Lower lobe of right lung (tissue), 2 donors: Measurements from ENCODE around the gene TEX55. TPM values are rescaled to one million over a fixed set of nuclear protein-coding genes. Genes with fewer than 3 reads are reported as not detected.

Source experiments
- ATAC-seq, 2 donors: fragments of 200-7000 bp; cut with Tn5 transposase; one replicate each; pipeline ENCODE4 v1.9.1; 2020 to 2022; ENCODE audit warnings: mild to moderate bottlenecking in 2 of 2, moderate library complexity in 2 of 2
- DNase-seq: peaks from one replicate; pipeline ENCODE4 v3.0.0-alpha.2; 2020
- H3K27ac ChIP-seq: fragments of 200-600 bp; one replicate; pipeline ENCODE4 v1.8.0; 2022
- H3K27me3 ChIP-seq: fragments of 200-600 bp; one replicate; pipeline ENCODE4 v1.8.0; 2022; ENCODE audit warnings: low read depth
- H3K36me3 ChIP-seq: fragments of 200-600 bp; one replicate; pipeline ENCODE4 v1.8.0; 2022; ENCODE audit warnings: mild to moderate bottlenecking
- H3K4me1 ChIP-seq: fragments of 200-600 bp; one replicate; pipeline ENCODE4 v1.8.0; 2022
- H3K4me3 ChIP-seq: fragments of 200-600 bp; one replicate; pipeline ENCODE4 v1.8.0; 2022; ENCODE audit warnings: mild to moderate bottlenecking
- H3K9me3 ChIP-seq: fragments of 200-600 bp; one replicate; pipeline ENCODE4 v1.8.0; 2022
- intact Hi-C: fragments of 100-400 bp; cut with DNase I; formaldehyde crosslinking; loops from one replicate; pipeline ENCODE4 v1.11.0; 2022
- total RNA-seq: library from RNA; stranded (reverse); fragmentation: NEBNext Ultra II Directional; extraction: Animal tissue kit (Norgen Biotek cat#: 25700); gene quantifications from one replicate; pipeline ENCODE4 v1.2.1, GENCODE V29; 2021
- TF ChIP-seq, protein P1 (sequence below): fragments of 200-600 bp; IDR thresholded peaks from one replicate; pipeline ENCODE4 v1.8.0; 2022; ENCODE audit warnings: antibody characterized with exemption, mild to moderate bottlenecking
- donor health status: DM: no; HTN: yes; CAD: no; lungs with severe emphysema.

The TEX55 gene
- total RNA-seq, 1 donor from 2014 or later: not detected

DNA sequence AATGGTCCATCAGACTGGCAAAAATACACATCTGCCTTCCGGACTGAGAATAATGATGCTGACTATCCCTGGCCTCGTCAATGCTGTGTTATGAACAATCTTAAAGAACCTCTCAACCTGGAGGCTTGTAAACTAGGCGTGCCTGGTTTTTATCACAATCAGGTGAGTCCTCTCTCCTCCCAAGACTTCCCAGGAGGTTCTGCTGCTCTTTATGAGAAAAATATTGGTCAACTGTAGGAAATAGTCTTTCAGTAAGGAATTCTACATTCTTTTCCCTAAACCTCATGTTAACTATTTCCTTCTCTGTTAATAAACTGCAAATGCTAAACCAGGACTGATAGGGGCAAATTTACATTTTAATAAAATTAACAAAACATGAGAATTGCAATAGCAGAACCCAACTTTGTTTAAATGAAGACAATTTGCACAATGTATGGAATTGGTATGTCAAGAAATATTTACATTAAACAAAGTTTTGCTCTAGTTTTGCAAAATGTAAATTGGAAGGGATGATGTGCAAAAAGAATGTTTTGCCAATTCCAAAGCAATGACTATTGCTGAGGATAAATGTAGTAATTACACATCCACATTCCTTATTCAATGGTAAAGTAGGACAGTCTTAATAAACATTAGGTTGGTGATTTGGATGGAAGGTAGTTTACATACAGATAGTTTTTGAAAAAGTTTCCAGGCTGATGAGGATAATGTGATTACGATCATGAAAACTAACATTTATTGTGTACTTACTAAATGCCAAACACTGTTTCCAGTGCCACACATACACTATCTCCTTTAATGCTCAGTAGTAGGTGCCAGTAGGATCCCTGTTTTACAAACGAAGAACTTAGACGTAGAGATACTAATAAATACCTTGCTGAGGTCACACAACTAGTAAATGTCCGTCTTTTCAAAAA lies 48.5 kb downstream of the TEX55 start:
- H3K36me3 ChIP-seq: no peaks in the 10 kb centered on the region
- ATAC-seq (no peak), DNase-seq (no peak)
- H3K27me3 ChIP-seq: no peaks in the 10 kb centered on the region
- no peaks in the 10 kb centered on the region for H3K9me3 ChIP-seq
- H3K27ac ChIP-seq: no peak overlapping the region
- H3K4me3 ChIP-seq: no peak overlapping the region
- intact Hi-C loops: no loop called here
- no peaks in the 10 kb centered on the region for H3K4me1 ChIP-seq
- TF ChIP-seq, protein P1, sequence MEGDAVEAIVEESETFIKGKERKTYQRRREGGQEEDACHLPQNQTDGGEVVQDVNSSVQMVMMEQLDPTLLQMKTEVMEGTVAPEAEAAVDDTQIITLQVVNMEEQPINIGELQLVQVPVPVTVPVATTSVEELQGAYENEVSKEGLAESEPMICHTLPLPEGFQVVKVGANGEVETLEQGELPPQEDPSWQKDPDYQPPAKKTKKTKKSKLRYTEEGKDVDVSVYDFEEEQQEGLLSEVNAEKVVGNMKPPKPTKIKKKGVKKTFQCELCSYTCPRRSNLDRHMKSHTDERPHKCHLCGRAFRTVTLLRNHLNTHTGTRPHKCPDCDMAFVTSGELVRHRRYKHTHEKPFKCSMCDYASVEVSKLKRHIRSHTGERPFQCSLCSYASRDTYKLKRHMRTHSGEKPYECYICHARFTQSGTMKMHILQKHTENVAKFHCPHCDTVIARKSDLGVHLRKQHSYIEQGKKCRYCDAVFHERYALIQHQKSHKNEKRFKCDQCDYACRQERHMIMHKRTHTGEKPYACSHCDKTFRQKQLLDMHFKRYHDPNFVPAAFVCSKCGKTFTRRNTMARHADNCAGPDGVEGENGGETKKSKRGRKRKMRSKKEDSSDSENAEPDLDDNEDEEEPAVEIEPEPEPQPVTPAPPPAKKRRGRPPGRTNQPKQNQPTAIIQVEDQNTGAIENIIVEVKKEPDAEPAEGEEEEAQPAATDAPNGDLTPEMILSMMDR: no peak

DNA sequence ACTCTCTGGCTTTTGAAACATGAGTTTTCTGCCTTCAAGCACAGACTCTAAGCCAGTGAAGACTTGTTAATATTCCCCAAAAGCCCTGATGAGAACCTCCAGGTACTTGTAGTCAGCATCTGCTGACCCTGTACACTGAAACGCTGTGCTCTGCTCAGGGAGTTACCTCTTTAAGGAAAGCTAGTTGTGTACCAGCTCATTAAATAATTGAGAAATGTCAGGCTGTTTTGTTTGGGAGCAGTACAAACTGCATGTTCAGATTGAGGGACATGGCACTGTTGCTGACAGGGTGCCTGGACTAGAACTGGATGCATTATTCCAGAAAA lies 49.1 kb downstream of the TEX55 start:
- no peak for DNase-seq
- Histone ChIP-seq H3K4me3 (no peak overlapping the region), H3K27me3 (no peaks in the 10 kb centered on the region), H3K4me1 (no peaks in the 10 kb centered on the region), H3K27ac (no peak overlapping the region), H3K36me3 (no peaks in the 10 kb centered on the region), H3K9me3 (no peaks in the 10 kb centered on the region)
- TF ChIP-seq, protein P1: no peak
- no peak for ATAC-seq
- intact Hi-C loops: no loop called here

DNA sequence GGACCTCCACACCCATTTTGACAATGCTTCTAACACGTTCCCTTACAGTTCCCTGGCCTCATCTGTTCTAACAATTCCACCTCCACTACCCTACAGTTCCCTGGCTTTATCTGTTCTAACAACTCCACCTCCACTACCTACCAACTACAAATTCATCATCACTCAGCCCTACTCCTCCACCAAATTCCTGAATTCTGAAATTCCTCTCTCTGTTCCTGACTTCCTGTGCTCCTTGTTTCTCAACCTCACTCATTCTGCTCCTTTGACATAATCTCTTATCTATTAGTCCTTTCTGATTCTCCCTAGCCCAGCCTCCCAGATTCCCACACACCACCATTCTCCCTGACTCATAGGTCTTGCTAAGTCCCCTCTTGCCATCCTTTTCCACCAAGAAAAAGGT lies 49.9 kb downstream of the TEX55 start:
- Histone ChIP-seq H3K4me1 (no peaks in the 10 kb centered on the region), H3K27ac (no peak overlapping the region), H3K27me3 (no peaks in the 10 kb centered on the region), H3K9me3 (no peaks in the 10 kb centered on the region), H3K4me3 (no peak overlapping the region), H3K36me3 (no peaks in the 10 kb centered on the region)
- no peak for ATAC-seq
- DNase-seq: no peak
- TF ChIP-seq, protein P1: no peak
- intact Hi-C loops: no loop called here

Other genes with a start within 250 kb of the TEX55 start
- gene IGSF11, start 111.3 kb upstream of the TEX55 start, total RNA-seq: 1.1 TPM
- not detected for gene UPK1B, start 27.4 kb downstream of the TEX55 start, total RNA-seq
- 13.5 TPM for gene B4GALT4, start 94.7 kb downstream of the TEX55 start, total RNA-seq
- 100 TPM for gene ARHGAP31, start 148.2 kb downstream of the TEX55 start, total RNA-seq